Panc1 (cell line): ENCODE results near the gene SLC25A43. TPM values are rescaled to one million over a fixed set of nuclear protein-coding genes. Genes with fewer than 3 reads are reported as not detected.

ENCODE experiments used
- ATAC-seq: fragments of 200-7000 bp; cut with Tn5 transposase; 2 replicates; pipeline ENCODE4 v1.9.1; 2020; ENCODE audit warnings: mild to moderate bottlenecking, moderate library complexity
- BruUV-seq: library from RNA; stranded (reverse); fragments of 400-500 nt; replicated peaks from 2 replicates; lab custom pipeline; 2021; lab: Mats Ljungman, UMichigan
- CTCF ChIA-PET: fragments of 300-600 bp; sonication (Branson Sonifier 250); formaldehyde crosslinking; loops from one replicate; lab custom pipeline; 2022; ENCODE audit warnings: antibody characterized with exemption; lab: Charles Lee
- POLR2A ChIA-PET: fragments of 300-600 bp; sonication (Branson Sonifier 250); formaldehyde crosslinking; loops from one replicate; lab custom pipeline; 2022; ENCODE audit warnings: antibody characterized with exemption; lab: Charles Lee
- DNase-seq: peaks from one replicate; pipeline ENCODE4 v3.0.0-alpha.2; 2010; ENCODE audit warnings: low read depth, low spot score
- H3K27ac ChIP-seq: 2 replicates; pipeline ENCODE4 v1.5.1; 2011; ENCODE audit warnings: mild to moderate bottlenecking, low read length, inconsistent platforms
- H3K27me3 ChIP-seq: fragments of 200-500 bp; sonication (Bioruptor generic); 2 replicates; pipeline ENCODE4 v1.6.0; 2014; ENCODE audit warnings: low read length, inconsistent platforms; ENCODE audit not compliant: control insufficient read depth, insufficient read depth
- H3K36me3 ChIP-seq: fragments of 200-500 bp; sonication (Bioruptor generic); 2 replicates; pipeline ENCODE4 v1.5.1; 2014; ENCODE audit warnings: inconsistent platforms, mild to moderate bottlenecking, low read length, moderate library complexity; ENCODE audit not compliant: control insufficient read depth, insufficient read depth
- H3K4me1 ChIP-seq: 2 replicates; pipeline ENCODE4 v1.5.1; 2011; ENCODE audit warnings: inconsistent platforms, mild to moderate bottlenecking, low read length, moderate library complexity; ENCODE audit not compliant: control insufficient read depth, insufficient read depth
- H3K4me3 ChIP-seq, 2 experiments: 2 replicates each; pipeline ENCODE4 v1.5.1; 2011 to 2012; ENCODE audit warnings: low read depth in 2 of 2, low read length in 2 of 2, mild to moderate bottlenecking in 2 of 2, inconsistent platforms in 1 of 2, moderate library complexity in 1 of 2
- H3K9me3 ChIP-seq: fragments of 200-500 bp; sonication (Bioruptor generic); 2 replicates; pipeline ENCODE4 v1.5.1; 2014; ENCODE audit warnings: low read depth, mild to moderate bottlenecking, inconsistent platforms, low read length, moderate library complexity; ENCODE audit not compliant: control insufficient read depth, insufficient read depth
- POLR2AphosphoS5 ChIP-seq: IDR thresholded peaks from 2 replicates; pipeline ENCODE4 v1.6.1; 2012; ENCODE audit warnings: mild to moderate bottlenecking, low read depth, low read length, moderate library complexity
- SIN3A ChIP-seq: IDR thresholded peaks from 2 replicates; pipeline ENCODE4 v1.6.1; 2012; ENCODE audit warnings: low read depth, mild to moderate bottlenecking, low read length, moderate library complexity, borderline replicate concordance; ENCODE audit not compliant: insufficient read depth
- TCF7L2 ChIP-seq: IDR thresholded peaks from 2 replicates; pipeline ENCODE4 v1.6.1; 2011; ENCODE audit warnings: mild to moderate bottlenecking, low read depth, low read length, inconsistent platforms
- in situ Hi-C: cut with HindIII; loops from 2 replicates; pipeline ENCODE4 v1.10.0; 2016; ENCODE audit warnings: low sequenced_read_pairs, low pct_unique_long_range_greater_than_20kb
- intact Hi-C: fragments of 100-400 bp; cut with micrococcal nuclease; formaldehyde crosslinking; loops from one replicate; pipeline ENCODE4 v1.10.0; 2022; ENCODE audit not compliant: unreplicated experiment
- total RNA-seq: library from RNA; stranded (reverse); gene quantifications from one replicate; pipeline ENCODE4 v1.2.1, GENCODE V29; 2021; ENCODE audit not compliant: unreplicated experiment
- TF ChIP-seq, protein P1 (sequence below): fragments of 450-650 bp; IDR thresholded peaks from 2 replicates; pipeline ENCODE4 v1.5.1; 2017; ENCODE audit warnings: mild to moderate bottlenecking
- TF ChIP-seq, protein P2 (sequence below), 2 experiments: IDR thresholded peaks; 2 replicates each; pipeline ENCODE4 v1.6.1; 2011 to 2012; ENCODE audit warnings: low read depth in 2 of 2, control low read depth in 1 of 2, low read length in 1 of 2, mild to moderate bottlenecking in 1 of 2, moderate library complexity in 1 of 2; ENCODE audit not compliant: insufficient read depth in 1 of 2

The SLC25A43 gene
- total RNA-seq, 1 experiment from 2014 or later, result 35.5 TPM

DNA sequence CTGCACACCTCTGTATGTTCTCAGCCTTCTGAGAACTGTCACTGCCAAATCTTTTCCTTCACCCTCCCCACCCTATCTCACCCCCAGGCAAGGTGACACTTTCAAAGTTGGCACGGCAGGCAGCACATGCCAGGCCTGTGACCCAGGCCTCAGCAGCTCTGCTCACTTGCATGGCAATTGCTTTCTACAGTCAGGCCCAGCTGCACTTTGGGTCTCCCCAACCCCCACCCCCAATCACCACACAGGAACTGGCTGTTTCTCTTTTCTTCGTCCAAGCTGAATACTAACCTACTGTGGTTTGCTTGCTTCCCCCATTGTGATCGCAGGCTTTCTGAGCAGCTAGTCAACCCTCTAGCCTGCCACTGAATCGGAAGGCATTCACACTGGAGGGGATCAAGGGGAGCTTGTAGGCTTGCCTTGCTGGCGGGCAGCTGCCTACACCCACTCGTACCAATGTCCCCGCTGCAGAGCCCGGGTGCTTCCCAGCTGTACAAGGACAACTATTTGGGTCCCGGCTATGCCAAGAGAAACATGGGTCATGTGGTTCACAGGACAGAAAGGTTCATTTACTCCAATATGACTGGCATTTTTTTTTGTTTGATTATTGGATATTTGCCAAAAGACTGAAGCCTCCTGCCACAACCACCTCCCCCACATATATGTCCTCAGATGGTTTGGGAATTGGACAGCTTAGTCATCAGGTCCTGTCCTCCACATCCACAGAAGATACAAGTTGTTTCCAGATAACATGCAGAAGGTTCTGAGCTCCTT, 28.1 kb downstream of the SLC25A43 start:
- intact Hi-C loops, result no loop called here
- no peak overlapping the region for H3K4me3 ChIP-seq
- DNase-seq (no peak), ATAC-seq (no peak)
- H3K9me3 ChIP-seq, result no peaks in the 10 kb centered on the region
- in situ Hi-C loops, result no loop called here
- H3K27me3 ChIP-seq, result no peaks in the 10 kb centered on the region
- CTCF ChIA-PET, result interaction anchor here (0.6 kb wide), 1 partner anchor 201 kb away, joined by 3 read pairs; no protein-coding TSS in a partner anchor
- H3K36me3 ChIP-seq, result 0 out of 2 replicates have a peak, but pooled peaks cover 2% of the 10 kb centered on the region
- H3K27ac ChIP-seq, result no peak overlapping the region
- TF ChIP-seq, protein P1, sequence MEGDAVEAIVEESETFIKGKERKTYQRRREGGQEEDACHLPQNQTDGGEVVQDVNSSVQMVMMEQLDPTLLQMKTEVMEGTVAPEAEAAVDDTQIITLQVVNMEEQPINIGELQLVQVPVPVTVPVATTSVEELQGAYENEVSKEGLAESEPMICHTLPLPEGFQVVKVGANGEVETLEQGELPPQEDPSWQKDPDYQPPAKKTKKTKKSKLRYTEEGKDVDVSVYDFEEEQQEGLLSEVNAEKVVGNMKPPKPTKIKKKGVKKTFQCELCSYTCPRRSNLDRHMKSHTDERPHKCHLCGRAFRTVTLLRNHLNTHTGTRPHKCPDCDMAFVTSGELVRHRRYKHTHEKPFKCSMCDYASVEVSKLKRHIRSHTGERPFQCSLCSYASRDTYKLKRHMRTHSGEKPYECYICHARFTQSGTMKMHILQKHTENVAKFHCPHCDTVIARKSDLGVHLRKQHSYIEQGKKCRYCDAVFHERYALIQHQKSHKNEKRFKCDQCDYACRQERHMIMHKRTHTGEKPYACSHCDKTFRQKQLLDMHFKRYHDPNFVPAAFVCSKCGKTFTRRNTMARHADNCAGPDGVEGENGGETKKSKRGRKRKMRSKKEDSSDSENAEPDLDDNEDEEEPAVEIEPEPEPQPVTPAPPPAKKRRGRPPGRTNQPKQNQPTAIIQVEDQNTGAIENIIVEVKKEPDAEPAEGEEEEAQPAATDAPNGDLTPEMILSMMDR, result no peak
- no peak for TF ChIP-seq TCF7L2
- TF ChIP-seq, protein P2, sequence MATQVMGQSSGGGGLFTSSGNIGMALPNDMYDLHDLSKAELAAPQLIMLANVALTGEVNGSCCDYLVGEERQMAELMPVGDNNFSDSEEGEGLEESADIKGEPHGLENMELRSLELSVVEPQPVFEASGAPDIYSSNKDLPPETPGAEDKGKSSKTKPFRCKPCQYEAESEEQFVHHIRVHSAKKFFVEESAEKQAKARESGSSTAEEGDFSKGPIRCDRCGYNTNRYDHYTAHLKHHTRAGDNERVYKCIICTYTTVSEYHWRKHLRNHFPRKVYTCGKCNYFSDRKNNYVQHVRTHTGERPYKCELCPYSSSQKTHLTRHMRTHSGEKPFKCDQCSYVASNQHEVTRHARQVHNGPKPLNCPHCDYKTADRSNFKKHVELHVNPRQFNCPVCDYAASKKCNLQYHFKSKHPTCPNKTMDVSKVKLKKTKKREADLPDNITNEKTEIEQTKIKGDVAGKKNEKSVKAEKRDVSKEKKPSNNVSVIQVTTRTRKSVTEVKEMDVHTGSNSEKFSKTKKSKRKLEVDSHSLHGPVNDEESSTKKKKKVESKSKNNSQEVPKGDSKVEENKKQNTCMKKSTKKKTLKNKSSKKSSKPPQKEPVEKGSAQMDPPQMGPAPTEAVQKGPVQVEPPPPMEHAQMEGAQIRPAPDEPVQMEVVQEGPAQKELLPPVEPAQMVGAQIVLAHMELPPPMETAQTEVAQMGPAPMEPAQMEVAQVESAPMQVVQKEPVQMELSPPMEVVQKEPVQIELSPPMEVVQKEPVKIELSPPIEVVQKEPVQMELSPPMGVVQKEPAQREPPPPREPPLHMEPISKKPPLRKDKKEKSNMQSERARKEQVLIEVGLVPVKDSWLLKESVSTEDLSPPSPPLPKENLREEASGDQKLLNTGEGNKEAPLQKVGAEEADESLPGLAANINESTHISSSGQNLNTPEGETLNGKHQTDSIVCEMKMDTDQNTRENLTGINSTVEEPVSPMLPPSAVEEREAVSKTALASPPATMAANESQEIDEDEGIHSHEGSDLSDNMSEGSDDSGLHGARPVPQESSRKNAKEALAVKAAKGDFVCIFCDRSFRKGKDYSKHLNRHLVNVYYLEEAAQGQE (IDR thresholded peaks at IDR 0.05; ENCODE audit: insufficient read depth in 1 of 2, low read depth in 2 of 2, low read length in 1 of 2), result no peak
- no peak for TF ChIP-seq POLR2AphosphoS5
- no peak for TF ChIP-seq SIN3A
- POLR2A ChIA-PET, result interaction anchor here (0.5 kb wide), 1 partner anchor 9 kb away, joined by 5 read pairs; no protein-coding TSS in a partner anchor
- H3K4me1 ChIP-seq, result no peaks in the 10 kb centered on the region
- BruUV-seq, result no TSS peak

DNA sequence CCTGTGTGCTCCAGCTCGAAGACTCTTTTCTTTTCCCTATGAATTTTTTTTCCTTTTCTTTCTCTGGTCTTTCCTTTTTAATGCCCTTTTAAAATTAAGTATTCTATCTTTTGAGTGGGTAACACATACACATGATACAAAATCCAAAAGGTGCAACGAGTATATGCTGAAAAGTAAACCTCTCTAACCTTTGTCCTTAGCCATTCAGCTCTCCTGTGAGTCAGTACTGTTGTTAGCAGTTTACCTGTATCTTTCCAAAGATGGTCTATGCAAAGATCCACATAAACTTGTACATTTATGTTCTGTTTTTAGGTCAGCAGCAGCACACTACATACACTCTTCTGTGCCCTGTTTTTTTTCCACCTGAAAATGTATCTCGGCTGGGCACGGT, 28.7 kb downstream of the SLC25A43 start:
- Histone ChIP-seq H3K9me3 (no peaks in the 10 kb centered on the region), H3K27ac (no peak overlapping the region), H3K4me3 (no peak overlapping the region), H3K27me3 (no peaks in the 10 kb centered on the region), H3K4me1 (no peaks in the 10 kb centered on the region), H3K36me3 (0 out of 2 replicates have a peak, but pooled peaks cover 2% of the 10 kb centered on the region)
- in situ Hi-C loops, result no loop called here
- no peak for DNase-seq
- TF ChIP-seq, protein P1, result no peak
- TF ChIP-seq TCF7L2 (no peak), POLR2AphosphoS5 (no peak), SIN3A (no peak)
- TF ChIP-seq, protein P2 (IDR thresholded peaks at IDR 0.05; ENCODE audit: insufficient read depth in 1 of 2, low read depth in 2 of 2, low read length in 1 of 2), result no peak
- POLR2A ChIA-PET, result no interaction called here
- CTCF ChIA-PET, result no interaction called here
- intact Hi-C loops, result no loop called here
- ATAC-seq, result no peak
- no TSS peak for BruUV-seq
